ENCODE data around the gene GALNT3.

DNA sequence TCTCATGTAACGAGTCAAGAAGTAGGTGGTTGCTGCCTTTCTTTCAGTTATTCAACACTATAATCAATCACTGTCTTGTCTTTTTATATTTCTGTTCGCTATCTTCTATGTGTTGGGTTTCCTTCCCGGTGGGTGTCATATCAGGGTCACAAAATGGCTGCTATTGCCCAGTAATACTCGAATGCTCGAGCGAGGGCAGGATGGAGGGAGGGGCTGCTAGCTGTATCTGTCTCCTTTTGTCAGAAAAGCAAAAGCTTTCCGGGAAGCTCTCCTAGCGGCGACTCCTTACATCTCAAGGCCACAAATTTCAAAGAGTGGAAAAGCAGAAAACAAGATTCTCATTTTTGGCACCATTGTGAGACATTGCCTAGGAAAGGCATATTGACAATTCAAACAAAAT, 16.4 kb upstream of the GALNT3 start:
- TF ChIP-seq POLR2AphosphoS5 (IDR thresholded peaks at IDR 0.05) (no peak), POLR2A (IDR thresholded peaks at IDR 0.05) (no peak)
- TF ChIP-seq, protein P1, sequence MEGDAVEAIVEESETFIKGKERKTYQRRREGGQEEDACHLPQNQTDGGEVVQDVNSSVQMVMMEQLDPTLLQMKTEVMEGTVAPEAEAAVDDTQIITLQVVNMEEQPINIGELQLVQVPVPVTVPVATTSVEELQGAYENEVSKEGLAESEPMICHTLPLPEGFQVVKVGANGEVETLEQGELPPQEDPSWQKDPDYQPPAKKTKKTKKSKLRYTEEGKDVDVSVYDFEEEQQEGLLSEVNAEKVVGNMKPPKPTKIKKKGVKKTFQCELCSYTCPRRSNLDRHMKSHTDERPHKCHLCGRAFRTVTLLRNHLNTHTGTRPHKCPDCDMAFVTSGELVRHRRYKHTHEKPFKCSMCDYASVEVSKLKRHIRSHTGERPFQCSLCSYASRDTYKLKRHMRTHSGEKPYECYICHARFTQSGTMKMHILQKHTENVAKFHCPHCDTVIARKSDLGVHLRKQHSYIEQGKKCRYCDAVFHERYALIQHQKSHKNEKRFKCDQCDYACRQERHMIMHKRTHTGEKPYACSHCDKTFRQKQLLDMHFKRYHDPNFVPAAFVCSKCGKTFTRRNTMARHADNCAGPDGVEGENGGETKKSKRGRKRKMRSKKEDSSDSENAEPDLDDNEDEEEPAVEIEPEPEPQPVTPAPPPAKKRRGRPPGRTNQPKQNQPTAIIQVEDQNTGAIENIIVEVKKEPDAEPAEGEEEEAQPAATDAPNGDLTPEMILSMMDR (IDR thresholded peaks at IDR 0.05), result no peak
